Endodermal cell (in vitro differentiated cells): ENCODE data around the gene SOS2. TPM values are rescaled to one million over a fixed set of nuclear protein-coding genes. Genes with fewer than 3 reads are reported as not detected.

Source experiments
- DNase-seq: peaks from one replicate; pipeline ENCODE4 v3.0.0-alpha.2; 2017
- H3K27ac ChIP-seq: 2 replicates; pipeline ENCODE4 v1.5.1; 2013; ENCODE audit warnings: mild to moderate bottlenecking, low read depth, low read length, moderate library complexity
- H3K27me3 ChIP-seq: 2 replicates; pipeline ENCODE4 v1.6.1; 2013; ENCODE audit warnings: mild to moderate bottlenecking, low read length, moderate library complexity; ENCODE audit not compliant: insufficient read depth, control insufficient read depth, poor library complexity, severe bottlenecking
- H3K36me3 ChIP-seq: 2 replicates; pipeline ENCODE4 v1.7.0; 2013; ENCODE audit warnings: mild to moderate bottlenecking, low read length, moderate library complexity; ENCODE audit not compliant: control insufficient read depth, insufficient read depth
- H3K4me1 ChIP-seq: one replicate; pipeline ENCODE4 v1.7.0; 2013; ENCODE audit warnings: low read length; ENCODE audit not compliant: control insufficient read depth, insufficient read depth
- H3K4me3 ChIP-seq: 2 replicates; pipeline ENCODE4 v1.5.1; 2013; ENCODE audit warnings: mild to moderate bottlenecking, low read length, moderate library complexity
- H3K9ac ChIP-seq: 2 replicates; pipeline ENCODE4 v1.6.1; 2013; ENCODE audit warnings: mild to moderate bottlenecking, low read length, moderate library complexity; ENCODE audit not compliant: poor library complexity, severe bottlenecking; ENCODE audit errors: extremely low read depth
- H3K9me3 ChIP-seq: 2 replicates; pipeline ENCODE4 v1.6.1; 2013; ENCODE audit warnings: mild to moderate bottlenecking, low read length, moderate library complexity; ENCODE audit not compliant: control insufficient read depth
- H3K27ac Mint-ChIP-seq: 2 replicates; pipeline ENCODE4 v1.8.0; 2020; ENCODE audit warnings: mixed read lengths
- H3K27me3 Mint-ChIP-seq: 2 replicates; pipeline ENCODE4 v1.8.0; 2021; ENCODE audit warnings: mild to moderate bottlenecking, mixed read lengths; ENCODE audit not compliant: insufficient read depth
- H3K36me3 Mint-ChIP-seq: 2 replicates; pipeline ENCODE4 v1.8.0; 2020; ENCODE audit warnings: low read depth, mixed read lengths
- H3K4me1 Mint-ChIP-seq: 2 replicates; pipeline ENCODE4 v1.8.0; 2020; ENCODE audit warnings: mixed read lengths
- H3K4me3 Mint-ChIP-seq: 2 replicates; pipeline ENCODE4 v1.8.0; 2020; ENCODE audit warnings: mild to moderate bottlenecking, moderate library complexity, mixed read lengths
- H3K9me3 Mint-ChIP-seq: 2 replicates; pipeline ENCODE4 v1.8.0; 2020; ENCODE audit warnings: mild to moderate bottlenecking, mixed read lengths
- CTCF ChIP-seq: fragments of 200-600 bp; sonication (generic); conservative IDR thresholded peaks from 2 replicates; pipeline ENCODE4 v1.5.0; 2021; ENCODE audit warnings: antibody characterized with exemption, mild to moderate bottlenecking
- whole genome bisulfite sequencing, 2 experiments: methylation state at CpG; one replicate each; pipeline versions ENCODE4 v1.1.5 to v1.1.7; 2013; ENCODE audit warnings: missing lambda C conversion rate in 2 of 2, mixed read lengths in 1 of 2; ENCODE audit not compliant: insufficient coverage in 1 of 2, insufficient read length in 1 of 2; 5-methylcytosine and 5-hydroxymethylcytosine counted together
- total RNA-seq, 2 donors: library from RNA; stranded (reverse); fragmentation: NEBNext Ultra II Directional in 1 of 2; extraction: Animal tissue kit (Norgen Biotek cat#: 25700) in 1 of 2; gene quantifications; 2 replicates in 1 of 2; 3 replicates in 1 of 2; pipeline ENCODE4 v1.2.1, GENCODE V29; 2021

Gene SOS2
- total RNA-seq, 2 donors from 2014 or later, result 19.6 to 20.4 TPM

DNA sequence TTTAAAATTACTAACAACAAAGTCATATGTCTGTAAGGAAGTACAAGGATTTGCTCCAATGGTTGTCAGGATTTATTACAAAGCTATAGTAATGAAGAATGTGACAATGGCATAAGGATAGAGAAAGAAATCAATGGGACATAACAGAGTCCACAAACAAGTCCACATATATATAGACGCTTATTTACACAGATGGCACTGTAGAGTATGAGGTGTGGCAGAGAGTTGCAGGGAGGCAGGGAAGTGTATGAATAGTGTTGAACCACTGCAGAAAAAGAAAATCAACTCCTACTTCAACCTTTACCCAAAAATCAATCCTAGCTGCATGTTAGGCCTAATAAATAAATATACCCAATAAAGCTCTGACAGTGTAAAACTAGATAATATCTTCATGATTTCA lies 21.3 kb downstream of the SOS2 start:
- peaks cover 3% of the 10 kb centered on the region for H3K36me3 Mint-ChIP-seq
- no peak for DNase-seq
- Histone ChIP-seq H3K27ac (no peak overlapping the region), H3K4me3 (no peak overlapping the region), H3K9me3 (no peaks in the 10 kb centered on the region), H3K4me1 (no peaks in the 10 kb centered on the region), H3K27me3 (no peaks in the 10 kb centered on the region), H3K36me3 (no peaks in the 10 kb centered on the region), H3K9ac (no peak overlapping the region)
- H3K27ac Mint-ChIP-seq, result no peak overlapping the region
- no CpG with 5 or more reads among the region's 1 CpG for WGBS, 2 experiments
- H3K4me3 Mint-ChIP-seq, result no peak overlapping the region
- H3K9me3 Mint-ChIP-seq, result no peaks in the 10 kb centered on the region
- TF ChIP-seq CTCF, result no peak
- H3K27me3 Mint-ChIP-seq, result no peaks in the 10 kb centered on the region
- no peaks in the 10 kb centered on the region for H3K4me1 Mint-ChIP-seq

DNA sequence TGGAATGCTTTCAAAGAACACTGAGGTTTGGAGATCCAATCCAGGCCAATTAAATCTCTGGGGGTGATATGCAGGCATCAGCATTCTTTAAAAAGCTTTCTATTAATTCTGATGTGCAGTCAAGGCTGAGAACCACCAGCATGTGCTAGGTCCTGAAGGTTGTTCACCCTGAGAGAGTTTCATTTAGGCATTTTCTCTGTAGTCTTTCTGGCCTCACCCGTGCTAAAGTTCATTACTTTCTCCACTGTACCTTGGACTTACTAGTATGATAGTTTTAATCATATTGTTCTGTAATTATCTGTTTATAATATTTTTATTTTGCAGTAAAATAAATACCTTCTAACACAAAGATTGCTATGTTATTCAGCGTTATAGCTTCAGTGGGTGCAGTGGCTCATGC lies 32.9 kb downstream of the SOS2 start:
- Histone ChIP-seq H3K9ac (no peak overlapping the region), H3K4me1 (no peaks in the 10 kb centered on the region), H3K36me3 (peaks cover 40% of the 10 kb centered on the region), H3K27me3 (no peaks in the 10 kb centered on the region), H3K9me3 (no peaks in the 10 kb centered on the region), H3K27ac (no peak overlapping the region), H3K4me3 (no peak overlapping the region)
- Mint-ChIP-seq H3K4me1 (no peaks in the 10 kb centered on the region), H3K36me3 (peaks cover 26% of the 10 kb centered on the region), H3K27me3 (no peaks in the 10 kb centered on the region), H3K27ac (no peak overlapping the region), H3K9me3 (no peaks in the 10 kb centered on the region), H3K4me3 (no peak overlapping the region)
- 100% methylated on average over 1 of the region's 2 CpGs; no CpG with 5 or more reads in 1 of the 2 experiments for WGBS, 2 experiments
- TF ChIP-seq CTCF, result no peak
- DNase-seq, result no peak

GRCh38 chr14:50191499-50191898 lies 39.9 kb downstream of the SOS2 start:
- Histone ChIP-seq H3K27ac (no peak overlapping the region), H3K9ac (no peak overlapping the region), H3K4me1 (no peaks in the 10 kb centered on the region), H3K36me3 (peaks cover 13% of the 10 kb centered on the region), H3K4me3 (no peak overlapping the region), H3K27me3 (no peaks in the 10 kb centered on the region), H3K9me3 (no peaks in the 10 kb centered on the region)
- no peak for DNase-seq
- WGBS, 2 experiments, result 100% methylated on average over 1 of the region's 1 CpG; no CpG with 5 or more reads in 1 of the 2 experiments
- no peaks in the 10 kb centered on the region for H3K4me1 Mint-ChIP-seq
- no peaks in the 10 kb centered on the region for H3K9me3 Mint-ChIP-seq
- H3K36me3 Mint-ChIP-seq, result peaks cover 21% of the 10 kb centered on the region
- no peak overlapping the region for H3K4me3 Mint-ChIP-seq
- no peak overlapping the region for H3K27ac Mint-ChIP-seq
- no peak for TF ChIP-seq CTCF
- H3K27me3 Mint-ChIP-seq, result no peaks in the 10 kb centered on the region
